Activated CD8-positive, alpha-beta memory T cell treated with anti-CD3 and anti-CD28 coated beads, Interleukin-2, amount 10 ng/mL, durations not matched to agents 7 days and 5 days (primary cell): ENCODE measurements around the gene GAS7. TPM values are rescaled to one million over a fixed set of nuclear protein-coding genes. Genes with fewer than 3 reads are reported as not detected.

ENCODE experiments used
- ATAC-seq: fragments of 150-1000 bp; cut with Tn5 transposase; one replicate; pipeline ENCODE4 v1.10.0; 2021; ENCODE audit warnings: moderate library complexity
- CTCF ChIA-PET: fragments of 350-600 bp; sonication (Branson Sonifier 250); formaldehyde crosslinking; loops from one replicate; lab custom pipeline; 2021; ENCODE audit warnings: antibody characterized with exemption; lab: Charles Lee
- DNase-seq: peaks from one replicate; pipeline ENCODE4 v3.0.0-alpha.2; 2020
- H3K27ac Mint-ChIP-seq: one replicate; pipeline ENCODE4 v1.8.0; 2021; ENCODE audit warnings: mild to moderate bottlenecking, mixed read lengths
- H3K27me3 Mint-ChIP-seq: one replicate; pipeline ENCODE4 v1.8.0; 2021; ENCODE audit warnings: mixed read lengths
- H3K36me3 Mint-ChIP-seq: one replicate; pipeline ENCODE4 v1.8.0; 2021; ENCODE audit warnings: mild to moderate bottlenecking, mixed read lengths
- H3K4me1 Mint-ChIP-seq: one replicate; pipeline ENCODE4 v1.8.0; 2021; ENCODE audit warnings: mixed read lengths
- H3K4me3 Mint-ChIP-seq: one replicate; pipeline ENCODE4 v1.8.0; 2021; ENCODE audit warnings: mild to moderate bottlenecking, moderate library complexity, mixed read lengths
- H3K9me3 Mint-ChIP-seq: one replicate; pipeline ENCODE4 v1.8.0; 2022; ENCODE audit warnings: low read depth, mixed read lengths
- total RNA-seq, 2 experiments: library from RNA; stranded (reverse); gene quantifications; one replicate each; pipeline ENCODE4 v1.2.3, GENCODE V29; 2021

Gene GAS7
- total RNA-seq, 2 experiments from 2014 or later, result 0.53 to 2.1 TPM

DNA sequence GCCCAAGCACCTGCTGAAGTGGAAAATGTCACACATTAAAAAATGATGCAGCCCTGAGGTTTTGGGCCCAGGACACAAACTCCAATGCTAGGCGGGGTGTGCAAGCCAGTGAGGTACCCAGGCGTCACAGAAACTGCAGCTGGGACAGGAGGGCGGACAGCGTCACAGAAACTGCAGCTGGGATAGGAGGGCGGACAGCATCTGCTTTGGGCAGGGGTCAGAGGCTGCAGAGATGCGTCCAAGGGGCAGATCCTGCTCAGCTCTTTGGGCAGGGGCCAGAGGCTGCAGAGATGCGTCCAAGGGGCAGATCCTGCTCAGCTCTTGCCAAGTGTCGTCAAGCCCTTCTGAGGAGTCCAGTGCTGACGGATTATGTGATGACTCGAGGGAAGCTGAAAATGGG is 249.5 kb downstream of the GAS7 start:
- Mint-ChIP-seq H3K4me3 (no peak overlapping the region), H3K36me3 (no peaks in the 10 kb centered on the region), H3K27me3 (no peaks in the 10 kb centered on the region), H3K9me3 (no peaks in the 10 kb centered on the region), H3K27ac (no peak overlapping the region), H3K4me1 (no peaks in the 10 kb centered on the region)
- no peak for DNase-seq
- no peak for ATAC-seq
- CTCF ChIA-PET, result no interaction called here

DNA sequence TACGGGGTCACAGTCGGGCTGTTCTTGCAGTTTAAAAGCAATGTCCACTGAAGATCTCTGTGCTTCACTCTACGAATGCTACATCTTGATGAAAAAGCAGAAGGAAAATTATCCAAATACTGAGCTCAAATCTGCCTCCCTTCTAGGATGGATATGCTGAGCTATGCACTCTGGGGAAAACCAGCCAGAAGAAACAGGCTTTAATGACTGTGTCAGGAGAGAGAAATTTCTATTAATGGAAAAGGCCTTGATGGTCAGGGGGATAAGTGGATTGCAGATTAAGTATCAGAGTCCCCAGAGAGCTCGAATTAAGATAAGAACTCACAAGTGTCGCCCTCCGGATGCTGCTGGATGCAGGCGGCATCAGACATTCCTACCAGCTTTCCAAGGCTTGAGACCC is 253.7 kb downstream of the GAS7 start:
- DNase-seq (no peak), ATAC-seq (no peak)
- Mint-ChIP-seq H3K27ac (no peak overlapping the region), H3K4me3 (no peak overlapping the region), H3K9me3 (no peaks in the 10 kb centered on the region), H3K4me1 (no peaks in the 10 kb centered on the region), H3K36me3 (no peaks in the 10 kb centered on the region), H3K27me3 (no peaks in the 10 kb centered on the region)
- CTCF ChIA-PET, result no interaction called here

- CTCF ChIA-PET, result no interaction called here
- no peaks in the 10 kb centered on the region for H3K4me1 Mint-ChIP-seq
- no peak for ATAC-seq
- H3K36me3 Mint-ChIP-seq, result no peaks in the 10 kb centered on the region
- no peaks in the 10 kb centered on the region for H3K9me3 Mint-ChIP-seq
- no peak for DNase-seq
- no peak overlapping the region for H3K27ac Mint-ChIP-seq
- H3K4me3 Mint-ChIP-seq, result no peak overlapping the region
- H3K27me3 Mint-ChIP-seq, result no peaks in the 10 kb centered on the region
Observed at GRCh38 chr17:9943343-9943742, 255.1 kb downstream of the GAS7 start.

- Mint-ChIP-seq H3K27me3 (no peaks in the 10 kb centered on the region), H3K4me3 (no peak overlapping the region), H3K27ac (no peak overlapping the region), H3K9me3 (no peaks in the 10 kb centered on the region), H3K36me3 (no peaks in the 10 kb centered on the region), H3K4me1 (no peaks in the 10 kb centered on the region)
- CTCF ChIA-PET, result no interaction called here
- ATAC-seq, result no peak
- no peak for DNase-seq
Observed at GRCh38 chr17:9942885-9943284, 255.5 kb downstream of the GAS7 start.

GRCh38 chr17:9941305-9941704 is 257.1 kb downstream of the GAS7 start:
- Mint-ChIP-seq H3K36me3 (no peaks in the 10 kb centered on the region), H3K4me1 (no peaks in the 10 kb centered on the region), H3K9me3 (peaks cover 2% of the 10 kb centered on the region), H3K27me3 (no peaks in the 10 kb centered on the region), H3K4me3 (no peak overlapping the region), H3K27ac (no peak overlapping the region)
- CTCF ChIA-PET, result no interaction called here
- no peak for ATAC-seq
- no peak for DNase-seq

DNA sequence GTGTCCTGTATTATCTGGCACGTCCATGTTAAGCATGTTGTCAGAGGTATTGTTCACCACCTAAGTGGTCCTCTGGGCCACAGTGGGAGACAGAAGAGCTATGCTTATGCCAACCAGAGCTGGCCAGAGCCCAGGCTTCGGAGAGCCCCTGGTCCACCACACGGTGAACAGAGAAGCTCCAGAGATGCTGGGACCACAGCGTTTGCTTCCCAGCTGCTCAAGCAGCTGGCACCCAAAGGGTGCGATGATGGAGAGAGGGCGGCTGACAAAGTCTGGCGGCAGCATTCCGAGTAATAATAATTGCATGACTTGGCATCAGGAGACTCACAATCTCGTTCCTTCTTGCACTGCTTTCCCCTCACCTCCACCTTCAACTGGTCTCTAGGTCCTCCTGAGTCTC is 257.6 kb downstream of the GAS7 start:
- no peak overlapping the region for H3K4me3 Mint-ChIP-seq
- no peaks in the 10 kb centered on the region for H3K4me1 Mint-ChIP-seq
- CTCF ChIA-PET, result no interaction called here
- DNase-seq (no peak), ATAC-seq (no peak)
- no peak overlapping the region for H3K27ac Mint-ChIP-seq
- no peaks in the 10 kb centered on the region for H3K36me3 Mint-ChIP-seq
- H3K27me3 Mint-ChIP-seq, result no peaks in the 10 kb centered on the region
- H3K9me3 Mint-ChIP-seq, result peaks cover 2% of the 10 kb centered on the region

GRCh38 chr17:9938764-9939163 is 259.6 kb downstream of the GAS7 start:
- Mint-ChIP-seq H3K4me3 (no peak overlapping the region), H3K9me3 (peaks cover 2% of the 10 kb centered on the region), H3K36me3 (no peaks in the 10 kb centered on the region), H3K27me3 (no peaks in the 10 kb centered on the region), H3K4me1 (no peaks in the 10 kb centered on the region), H3K27ac (no peak overlapping the region)
- no peak for ATAC-seq
- no peak for DNase-seq
- CTCF ChIA-PET, result no interaction called here

- no peak overlapping the region for H3K27ac Mint-ChIP-seq
- CTCF ChIA-PET, result no interaction called here
Observed at GRCh38 chr17:9937901-9938300, 260.5 kb downstream of the GAS7 start.

DNA sequence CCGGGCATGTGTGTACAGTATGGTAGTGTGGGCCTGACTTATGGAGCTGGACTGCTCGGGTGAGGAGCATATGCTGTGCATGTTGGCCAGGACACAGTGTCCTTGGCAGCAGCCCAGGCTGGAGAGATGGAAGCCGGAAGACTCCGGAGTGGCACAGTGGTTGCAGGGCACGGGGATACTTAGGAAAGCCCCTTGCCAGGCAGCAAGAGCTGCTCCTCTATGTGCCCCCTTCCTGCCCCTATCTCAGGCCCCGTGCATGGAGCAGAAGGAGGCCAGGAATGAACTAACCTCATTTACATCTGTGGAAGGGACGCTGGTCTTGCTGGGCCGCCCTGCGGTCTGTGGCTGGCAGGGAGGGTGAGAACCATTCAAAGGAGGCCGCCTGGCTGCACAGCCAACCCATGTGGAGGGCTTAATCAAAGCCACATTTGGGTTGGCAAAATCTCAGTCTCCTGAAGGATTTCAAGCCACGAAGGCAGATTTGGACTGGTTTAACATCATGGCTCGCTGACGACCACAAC is 261.1 kb downstream of the GAS7 start:
- no peak for ATAC-seq
- CTCF ChIA-PET, result interaction anchor here (1.2 kb wide), 1 partner anchor 290 kb away, joined by 3 read pairs; no protein-coding TSS in a partner anchor
- Mint-ChIP-seq H3K4me3 (no peak overlapping the region), H3K4me1 (no peaks in the 10 kb centered on the region), H3K36me3 (no peaks in the 10 kb centered on the region), H3K27ac (no peak overlapping the region), H3K9me3 (peaks cover 2% of the 10 kb centered on the region), H3K27me3 (no peaks in the 10 kb centered on the region)
- DNase-seq, result no peak

More at GRCh38 chr17:9937901-9938300, 260.5 kb downstream of the GAS7 start:
- DNase-seq, result no peak
- Mint-ChIP-seq H3K4me3 (no peak overlapping the region), H3K36me3 (no peaks in the 10 kb centered on the region), H3K9me3 (peaks cover 2% of the 10 kb centered on the region), H3K4me1 (no peaks in the 10 kb centered on the region), H3K27me3 (no peaks in the 10 kb centered on the region)
- no peak for ATAC-seq

GRCh38 chr17:9936095-9936494 is 262.3 kb downstream of the GAS7 start:
- Mint-ChIP-seq H3K4me1 (no peaks in the 10 kb centered on the region), H3K27ac (no peak overlapping the region), H3K36me3 (no peaks in the 10 kb centered on the region), H3K27me3 (no peaks in the 10 kb centered on the region), H3K9me3 (peaks cover 2% of the 10 kb centered on the region), H3K4me3 (no peak overlapping the region)
- CTCF ChIA-PET, result interaction anchor here (1.2 kb wide), 1 partner anchor 291 kb away, joined by 3 read pairs; no protein-coding TSS in a partner anchor
- ATAC-seq (no peak), DNase-seq (no peak)

DNA sequence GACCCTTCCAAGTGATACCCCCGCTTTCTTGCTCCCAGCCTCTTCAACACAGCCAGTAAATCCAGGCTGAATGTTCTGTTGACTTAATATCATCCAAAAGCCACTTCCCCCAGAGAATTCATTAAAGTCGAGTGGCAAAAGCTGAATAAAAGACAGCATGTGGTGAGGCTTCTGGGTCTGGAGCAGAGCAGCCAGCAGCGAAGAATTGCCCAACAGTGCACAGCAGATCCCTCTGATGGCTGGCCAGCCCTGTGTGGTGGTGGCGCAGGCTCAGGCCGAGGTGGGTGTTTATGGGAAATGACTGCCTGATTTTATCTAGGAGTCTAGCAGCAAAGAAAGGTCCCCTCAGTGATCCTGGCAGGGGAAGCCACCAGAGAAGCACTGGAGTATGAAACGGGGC is 263.0 kb downstream of the GAS7 start:
- DNase-seq (no peak), ATAC-seq (no peak)
- no peak overlapping the region for H3K4me3 Mint-ChIP-seq
- CTCF ChIA-PET, result interaction anchor here (1.5 to 1.8 kb wide), 2 partner anchors 10 to 292 kb away, joined by 4 to 9 read pairs; no protein-coding TSS in a partner anchor
- H3K27ac Mint-ChIP-seq, result no peak overlapping the region
- H3K4me1 Mint-ChIP-seq, result no peaks in the 10 kb centered on the region
- no peaks in the 10 kb centered on the region for H3K27me3 Mint-ChIP-seq
- no peaks in the 10 kb centered on the region for H3K36me3 Mint-ChIP-seq
- peaks cover 2% of the 10 kb centered on the region for H3K9me3 Mint-ChIP-seq

DNA sequence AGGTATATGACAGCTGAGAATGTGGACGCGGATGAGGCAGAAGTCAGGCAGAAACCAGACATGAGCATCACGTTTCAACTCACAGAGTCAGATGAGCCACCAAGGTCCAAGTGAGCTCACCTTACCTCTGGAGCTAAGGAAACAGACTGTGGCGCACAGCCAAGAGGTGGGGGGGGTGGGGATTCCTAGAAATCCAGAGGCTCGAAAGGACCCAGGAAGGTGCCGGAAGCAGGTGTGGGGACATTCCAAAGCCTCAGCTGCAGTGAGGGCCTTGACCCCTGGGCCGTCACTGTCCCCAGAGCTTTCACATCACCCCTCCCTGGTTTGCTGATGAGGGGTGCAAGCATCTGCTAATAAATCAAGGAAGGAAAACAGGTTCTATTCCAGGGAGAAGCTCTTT is 264.1 kb downstream of the GAS7 start:
- CTCF ChIA-PET, result interaction anchor here (1.5 to 1.8 kb wide), 2 partner anchors 9 to 293 kb away, joined by 4 to 9 read pairs; no protein-coding TSS in a partner anchor
- H3K9me3 Mint-ChIP-seq, result peaks cover 2% of the 10 kb centered on the region
- H3K27ac Mint-ChIP-seq, result no peak overlapping the region
- H3K4me1 Mint-ChIP-seq, result no peaks in the 10 kb centered on the region
- H3K36me3 Mint-ChIP-seq, result no peaks in the 10 kb centered on the region
- H3K4me3 Mint-ChIP-seq, result no peak overlapping the region
- H3K27me3 Mint-ChIP-seq, result no peaks in the 10 kb centered on the region
- no peak for DNase-seq
- no peak for ATAC-seq

GRCh38 chr17:9932491-9932890 is 265.9 kb downstream of the GAS7 start:
- peaks cover 2% of the 10 kb centered on the region for H3K9me3 Mint-ChIP-seq
- ATAC-seq (no peak), DNase-seq (no peak)
- CTCF ChIA-PET, result no interaction called here
- no peak overlapping the region for H3K27ac Mint-ChIP-seq
- H3K4me1 Mint-ChIP-seq, result no peaks in the 10 kb centered on the region
- no peaks in the 10 kb centered on the region for H3K27me3 Mint-ChIP-seq
- H3K4me3 Mint-ChIP-seq, result no peak overlapping the region
- no peaks in the 10 kb centered on the region for H3K36me3 Mint-ChIP-seq

GRCh38 chr17:9931144-9931741 is 267.2 kb downstream of the GAS7 start:
- H3K27me3 Mint-ChIP-seq, result no peaks in the 10 kb centered on the region
- H3K4me1 Mint-ChIP-seq, result no peaks in the 10 kb centered on the region
- no peaks in the 10 kb centered on the region for H3K36me3 Mint-ChIP-seq
- no peak for DNase-seq
- H3K27ac Mint-ChIP-seq, result no peak overlapping the region
- no peak overlapping the region for H3K4me3 Mint-ChIP-seq
- no peaks in the 10 kb centered on the region for H3K9me3 Mint-ChIP-seq
- CTCF ChIA-PET, result no interaction called here
- ATAC-seq, result no peak
